ENCODE data around the gene SPEM3. TPM values are rescaled to one million over a fixed set of nuclear protein-coding genes. Genes with fewer than 3 reads are reported as not detected.

SPEM3 gene
- total RNA-seq, 1 donor from 2014 or later: not detected

DNA sequence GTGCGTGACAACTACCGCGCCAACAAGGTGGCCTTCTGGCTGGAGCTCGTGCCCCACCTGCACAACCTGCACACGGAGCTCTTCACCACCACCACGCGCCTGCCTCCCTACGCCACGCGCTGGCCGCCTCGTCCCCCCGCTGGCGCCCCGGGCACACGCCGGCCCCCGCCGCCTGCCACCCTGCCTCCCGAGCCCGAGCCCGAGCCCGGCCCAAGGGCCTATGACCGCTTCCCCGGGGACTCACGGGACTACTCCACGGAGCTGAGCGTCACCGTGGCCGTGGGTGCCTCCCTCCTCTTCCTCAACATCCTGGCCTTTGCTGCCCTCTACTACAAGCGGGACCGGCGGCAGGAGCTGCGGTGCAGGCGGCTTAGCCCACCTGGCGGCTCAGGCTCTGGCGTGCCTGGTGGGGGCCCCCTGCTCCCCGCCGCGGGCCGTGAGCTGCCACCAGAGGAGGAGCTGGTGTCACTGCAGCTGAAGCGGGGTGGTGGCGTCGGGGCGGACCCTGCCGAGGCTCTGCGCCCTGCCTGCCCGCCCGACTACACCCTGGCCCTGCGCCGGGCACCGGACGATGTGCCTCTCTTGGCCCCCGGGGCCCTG lies 11.5 kb upstream of the SPEM3 start:
- Mint-ChIP-seq H3K36me3 (ENCODE audit: insufficient read depth) (peaks cover under 1% of the 10 kb centered on the region), H3K9me3 (ENCODE audit: low read depth) (no peaks in the 10 kb centered on the region), H3K4me1 (ENCODE audit: low read depth) (peaks cover 9% of the 10 kb centered on the region), H3K4me3 (ENCODE audit: low read depth) (no peak overlapping the region), H3K27ac (no peak overlapping the region), H3K27me3 (no peaks in the 10 kb centered on the region)
- no peak for DNase-seq (ENCODE audit: low spot score, unreplicated experiment)
- no peak for TF ChIP-seq CTCF (IDR thresholded peaks at IDR 0.05; ENCODE audit: unreplicated experiment)

GRCh38 chr17:7418472-7419152 lies 10.0 kb upstream of the SPEM3 start:
- Mint-ChIP-seq H3K4me1 (ENCODE audit: low read depth) (peaks cover 7% of the 10 kb centered on the region), H3K27ac (no peak overlapping the region), H3K4me3 (ENCODE audit: low read depth) (no peak overlapping the region), H3K27me3 (no peaks in the 10 kb centered on the region), H3K9me3 (ENCODE audit: low read depth) (no peaks in the 10 kb centered on the region), H3K36me3 (ENCODE audit: insufficient read depth) (no peaks in the 10 kb centered on the region)
- no peak for TF ChIP-seq CTCF (IDR thresholded peaks at IDR 0.05; ENCODE audit: unreplicated experiment)
- DNase-seq (ENCODE audit: low spot score, unreplicated experiment): no peak

GRCh38 chr17:7419819-7420610 lies 8.6 kb upstream of the SPEM3 start, which contains the start of gene SPEM1:
Gene SPEM1, plus strand, starts transcription at chr17:7420324. Its CDS starts 61 bp downstream, at chr17:7420385.
- peaks cover 7% of the 10 kb centered on the region for H3K4me1 Mint-ChIP-seq (ENCODE audit: low read depth)
- TF ChIP-seq CTCF (IDR thresholded peaks at IDR 0.05; ENCODE audit: unreplicated experiment): no peak
- no peaks in the 10 kb centered on the region for H3K27me3 Mint-ChIP-seq
- H3K36me3 Mint-ChIP-seq (ENCODE audit: insufficient read depth): no peaks in the 10 kb centered on the region
- peak within 1 kb of the TSS; percentile 88 for H3K27ac Mint-ChIP-seq
- no peak for DNase-seq (ENCODE audit: low spot score, unreplicated experiment)
- no peaks in the 10 kb centered on the region for H3K9me3 Mint-ChIP-seq (ENCODE audit: low read depth)
- no peak within 1 kb of the TSS for H3K4me3 Mint-ChIP-seq (ENCODE audit: low read depth)

DNA sequence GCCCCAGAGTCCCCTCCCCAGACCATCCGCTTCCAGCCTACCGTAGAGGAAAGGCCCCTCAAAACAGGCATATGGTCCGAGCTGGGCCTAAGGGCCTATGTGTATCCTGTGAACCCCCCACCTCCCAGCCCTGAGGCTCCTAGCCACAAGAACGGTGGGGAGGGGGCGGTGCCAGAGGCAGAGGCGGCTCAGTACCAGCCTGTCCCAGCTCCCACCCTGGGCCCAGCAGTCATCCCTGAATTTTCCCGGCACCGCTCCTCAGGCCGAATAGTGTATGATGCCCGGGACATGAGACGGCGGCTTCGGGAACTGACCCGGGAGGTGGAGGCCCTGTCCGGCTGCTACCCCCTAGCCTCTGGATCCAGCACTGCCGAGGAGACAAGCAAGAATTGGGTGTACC lies 7.5 kb upstream of the SPEM3 start:
- DNase-seq (ENCODE audit: low spot score, unreplicated experiment): no peak
- H3K27me3 Mint-ChIP-seq: no peaks in the 10 kb centered on the region
- TF ChIP-seq CTCF (IDR thresholded peaks at IDR 0.05; ENCODE audit: unreplicated experiment): no peak
- peaks cover 7% of the 10 kb centered on the region for H3K4me1 Mint-ChIP-seq (ENCODE audit: low read depth)
- H3K36me3 Mint-ChIP-seq (ENCODE audit: insufficient read depth): no peaks in the 10 kb centered on the region
- no peaks in the 10 kb centered on the region for H3K9me3 Mint-ChIP-seq (ENCODE audit: low read depth)
- no peak overlapping the region for H3K4me3 Mint-ChIP-seq (ENCODE audit: low read depth)
- H3K27ac Mint-ChIP-seq: no peak overlapping the region

GRCh38 chr17:7423679-7424078 lies 5.0 kb upstream of the SPEM3 start:
- no peaks in the 10 kb centered on the region for H3K36me3 Mint-ChIP-seq (ENCODE audit: insufficient read depth)
- H3K4me1 Mint-ChIP-seq (ENCODE audit: low read depth): peaks cover 7% of the 10 kb centered on the region
- H3K27ac Mint-ChIP-seq: peak overlapping the region; percentile 67
- H3K9me3 Mint-ChIP-seq (ENCODE audit: low read depth): no peaks in the 10 kb centered on the region
- H3K27me3 Mint-ChIP-seq: no peaks in the 10 kb centered on the region
- TF ChIP-seq CTCF (IDR thresholded peaks at IDR 0.05; ENCODE audit: unreplicated experiment): no peak
- no peak for DNase-seq (ENCODE audit: low spot score, unreplicated experiment)
- H3K4me3 Mint-ChIP-seq (ENCODE audit: low read depth): no peak overlapping the region
